Cardiac septum (tissue), 1 donor: Measurements from ENCODE around the gene TLN1. TPM values are rescaled to one million over a fixed set of nuclear protein-coding genes. Genes with fewer than 3 reads are reported as not detected.

Experiments used
- DNase-seq: peaks from one replicate; pipeline ENCODE4 v3.0.0-alpha.2; 2020; ENCODE audit warnings: low spot score
- intact Hi-C: fragments of 100-400 bp; cut with DNase I; formaldehyde crosslinking; loops from one replicate; pipeline ENCODE4 v1.14.0; 2022
- total RNA-seq: library from RNA; stranded (reverse); fragmentation: NEBNext Ultra II Directional; extraction: Animal tissue kit (Norgen Biotek cat#: 25700); gene quantifications from one replicate; pipeline ENCODE4 v1.2.1, GENCODE V29; 2021
- donor health status: DM: no; HTN: no; CAD: no.

Gene TLN1
- total RNA-seq, 1 donor from 2014 or later, result 291 TPM

DNA sequence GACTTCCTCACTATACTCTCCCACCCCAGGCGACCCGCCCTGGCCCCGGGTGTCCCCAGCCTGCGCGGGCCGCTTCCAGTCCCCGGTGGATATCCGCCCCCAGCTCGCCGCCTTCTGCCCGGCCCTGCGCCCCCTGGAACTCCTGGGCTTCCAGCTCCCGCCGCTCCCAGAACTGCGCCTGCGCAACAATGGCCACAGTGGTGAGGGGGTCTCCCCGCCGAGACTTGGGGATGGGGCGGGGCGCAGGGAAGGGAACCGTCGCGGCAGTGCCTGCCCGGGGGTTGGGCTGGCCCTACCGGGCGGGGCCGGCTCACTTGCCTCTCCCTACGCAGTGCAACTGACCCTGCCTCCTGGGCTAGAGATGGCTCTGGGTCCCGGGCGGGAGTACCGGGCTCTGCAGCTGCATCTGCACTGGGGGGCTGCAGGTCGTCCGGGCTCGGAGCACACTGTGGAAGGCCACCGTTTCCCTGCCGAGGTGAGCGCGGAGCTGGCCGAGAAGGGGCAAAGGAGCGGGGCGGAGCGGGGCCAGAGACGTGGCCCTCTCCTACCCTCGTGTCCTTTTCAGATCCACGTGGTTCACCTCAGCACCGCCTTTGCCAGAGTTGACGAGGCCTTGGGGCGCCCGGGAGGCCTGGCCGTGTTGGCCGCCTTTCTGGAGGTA is 56.1 kb downstream of the TLN1 start:
- intact Hi-C loops, result no loop called here
- no peak for DNase-seq

DNA sequence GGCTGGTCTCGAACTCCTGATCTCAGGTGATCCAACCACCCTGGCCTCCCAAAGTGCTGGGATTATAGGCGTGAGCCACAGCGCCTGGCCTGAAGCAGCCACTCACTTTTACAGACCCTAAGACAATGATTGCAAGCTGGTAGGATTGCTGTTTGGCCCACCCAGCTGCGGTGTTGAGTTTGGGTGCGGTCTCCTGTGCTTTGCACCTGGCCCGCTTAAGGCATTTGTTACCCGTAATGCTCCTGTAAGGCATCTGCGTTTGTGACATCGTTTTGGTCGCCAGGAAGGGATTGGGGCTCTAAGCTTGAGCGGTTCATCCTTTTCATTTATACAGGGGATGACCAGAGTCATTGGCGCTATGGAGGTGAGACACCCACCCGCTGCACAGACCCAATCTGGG is 56.8 kb downstream of the TLN1 start:
- DNase-seq, result no peak
- intact Hi-C loops, result no loop called here

DNA sequence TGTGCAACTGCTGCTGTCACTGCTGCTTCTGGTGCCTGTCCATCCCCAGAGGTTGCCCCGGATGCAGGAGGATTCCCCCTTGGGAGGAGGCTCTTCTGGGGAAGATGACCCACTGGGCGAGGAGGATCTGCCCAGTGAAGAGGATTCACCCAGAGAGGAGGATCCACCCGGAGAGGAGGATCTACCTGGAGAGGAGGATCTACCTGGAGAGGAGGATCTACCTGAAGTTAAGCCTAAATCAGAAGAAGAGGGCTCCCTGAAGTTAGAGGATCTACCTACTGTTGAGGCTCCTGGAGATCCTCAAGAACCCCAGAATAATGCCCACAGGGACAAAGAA is 58.0 kb downstream of the TLN1 start:
- no peak for DNase-seq
- intact Hi-C loops, result no loop called here

DNA sequence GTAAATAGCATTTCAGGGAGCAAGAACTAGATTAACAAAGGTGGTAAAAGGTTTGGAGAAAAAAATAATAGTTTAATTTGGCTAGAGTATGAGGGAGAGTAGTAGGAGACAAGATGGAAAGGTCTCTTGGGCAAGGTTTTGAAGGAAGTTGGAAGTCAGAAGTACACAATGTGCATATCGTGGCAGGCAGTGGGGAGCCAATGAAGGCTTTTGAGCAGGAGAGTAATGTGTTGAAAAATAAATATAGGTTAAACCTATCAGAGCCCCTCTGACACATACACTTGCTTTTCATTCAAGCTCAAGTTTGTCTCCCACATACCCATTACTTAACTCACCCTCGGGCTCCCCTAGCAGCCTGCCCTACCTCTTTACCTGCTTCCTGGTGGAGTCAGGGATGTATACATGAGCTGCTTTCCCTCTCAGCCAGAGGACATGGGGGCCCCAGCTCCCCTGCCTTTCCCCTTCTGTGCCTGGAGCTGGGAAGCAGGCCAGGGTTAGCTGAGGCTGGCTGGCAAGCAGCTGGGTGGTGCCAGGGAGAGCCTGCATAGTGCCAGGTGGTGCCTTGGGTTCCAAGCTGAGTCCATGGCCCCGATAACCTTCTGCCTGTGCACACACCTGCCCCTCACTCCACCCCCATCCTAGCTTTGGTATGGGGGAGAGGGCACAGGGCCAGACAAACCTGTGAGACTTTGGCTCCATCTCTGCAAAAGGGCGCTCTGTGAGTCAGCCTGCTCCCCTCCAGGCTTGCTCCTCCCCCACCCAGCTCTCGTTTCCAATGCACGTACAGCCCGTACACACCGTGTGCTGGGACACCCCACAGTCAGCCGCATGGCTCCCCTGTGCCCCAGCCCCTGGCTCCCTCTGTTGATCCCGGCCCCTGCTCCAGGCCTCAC is 58.6 kb downstream of the TLN1 start, which contains the start of gene CA9:
TSS of gene CA9 (plus strand) at position 797 of the 893 bp plus-strand sequence. CDS start at position 829, 32 bp downstream.
- DNase-seq, result no peak
- intact Hi-C loops, result no loop called here

DNA sequence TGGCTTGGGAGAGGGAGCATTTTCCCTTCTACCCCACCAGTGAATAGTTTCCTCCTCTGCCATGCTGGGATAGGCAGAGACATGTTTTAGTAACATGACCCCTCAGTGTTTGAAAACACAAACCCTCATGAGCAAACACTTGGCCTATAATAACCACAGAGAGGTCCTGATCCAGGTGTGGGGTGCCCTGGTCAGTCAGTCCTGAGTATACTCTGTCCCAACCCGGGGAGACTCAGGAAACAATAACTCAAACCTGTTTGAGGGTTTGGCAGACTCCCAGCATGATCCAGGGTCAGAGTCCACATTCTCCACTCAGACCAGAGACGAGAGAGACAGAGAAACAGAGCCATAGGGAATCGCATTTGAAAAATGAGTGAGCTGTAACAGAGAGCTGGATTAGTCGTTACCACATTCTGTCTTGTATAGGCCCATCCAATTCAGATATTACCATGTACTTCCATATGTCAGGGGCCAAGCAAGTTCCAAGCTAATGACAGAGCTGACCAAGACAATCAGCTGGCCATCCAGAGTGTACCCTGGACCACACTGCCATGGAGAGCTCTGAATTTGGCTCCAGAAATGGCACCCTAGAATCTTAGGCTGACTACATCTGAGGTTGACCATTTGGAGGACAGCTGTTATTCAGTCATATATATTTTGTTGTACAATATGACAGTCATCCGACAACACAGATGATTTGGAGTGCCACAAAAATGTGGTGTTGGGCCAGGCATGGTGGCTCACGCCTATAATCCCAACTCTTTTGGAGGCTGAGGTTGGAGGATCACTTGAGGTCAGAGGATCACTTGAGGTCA is 62.5 kb downstream of the TLN1 start:
- DNase-seq, result no peak
- intact Hi-C loops, result loop anchor here (10.0 kb wide), 1 partner anchor 215 kb away; no protein-coding TSS in a partner anchor

DNA sequence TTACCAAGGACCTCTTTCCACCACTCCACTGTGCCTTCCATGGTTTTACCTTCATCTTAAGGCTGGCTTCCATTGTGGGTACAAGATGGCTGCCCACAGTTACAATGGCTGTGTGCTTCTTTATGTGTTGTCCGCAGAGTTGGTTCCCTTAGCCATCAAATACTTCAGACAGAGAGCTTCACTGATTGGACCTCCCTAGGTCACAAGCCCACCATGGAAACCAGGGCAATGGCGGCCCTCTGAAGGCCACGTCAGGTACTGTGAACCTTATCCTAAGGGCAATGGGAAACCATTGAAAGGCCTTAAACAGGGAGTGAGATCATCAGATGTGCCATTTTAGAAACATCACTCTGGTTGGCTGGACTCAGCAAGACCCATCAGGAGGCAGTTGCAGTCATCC is 64.1 kb downstream of the TLN1 start:
- DNase-seq, result no peak
- intact Hi-C loops, result loop anchor here (10.0 kb wide), 1 partner anchor 217 kb away; no protein-coding TSS in a partner anchor

DNA sequence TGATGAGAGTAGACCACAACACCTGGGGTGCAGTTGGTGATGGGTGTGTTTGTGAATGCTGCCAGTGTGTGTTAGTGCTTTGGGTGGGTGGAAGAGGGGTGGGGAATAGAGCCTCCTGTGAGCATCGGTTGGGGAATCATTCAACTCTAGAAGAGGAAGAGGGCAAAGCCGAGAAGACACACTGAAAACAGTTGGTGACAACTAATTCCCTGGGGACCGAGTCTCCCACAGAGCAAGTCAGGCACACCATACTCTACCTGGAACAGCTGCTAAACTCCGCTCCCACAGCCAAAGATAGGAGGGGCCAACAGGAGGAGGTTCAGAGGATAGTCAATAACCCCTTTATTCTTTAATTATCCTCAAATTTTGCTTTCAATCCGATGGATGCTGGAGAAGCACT is 65.4 kb downstream of the TLN1 start:
- intact Hi-C loops, result loop anchor here (10.0 kb wide), 1 partner anchor 218 kb away; no protein-coding TSS in a partner anchor
- no peak for DNase-seq

DNA sequence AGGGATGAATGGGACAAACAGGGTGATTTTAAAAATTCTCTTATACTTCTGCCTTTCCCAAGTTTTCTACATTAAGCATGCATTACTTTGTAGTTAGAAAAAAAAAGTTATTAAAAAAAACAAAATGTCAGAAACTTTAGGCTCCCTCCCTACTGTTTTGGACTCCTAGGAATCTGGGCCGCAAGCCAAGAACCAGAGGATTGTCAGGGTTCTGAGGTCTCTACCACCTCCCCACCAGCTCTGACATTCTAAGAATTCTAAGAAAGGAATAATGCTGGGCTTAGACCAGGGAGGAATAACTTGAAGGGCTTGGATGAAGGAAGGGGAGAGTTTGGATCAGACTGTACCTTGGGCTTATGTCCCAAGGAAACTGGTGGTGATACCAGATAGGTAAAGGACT is 66.0 kb downstream of the TLN1 start:
- intact Hi-C loops, result loop anchor here (10.0 kb wide), 1 partner anchor 219 kb away; no protein-coding TSS in a partner anchor
- no peak for DNase-seq

DNA sequence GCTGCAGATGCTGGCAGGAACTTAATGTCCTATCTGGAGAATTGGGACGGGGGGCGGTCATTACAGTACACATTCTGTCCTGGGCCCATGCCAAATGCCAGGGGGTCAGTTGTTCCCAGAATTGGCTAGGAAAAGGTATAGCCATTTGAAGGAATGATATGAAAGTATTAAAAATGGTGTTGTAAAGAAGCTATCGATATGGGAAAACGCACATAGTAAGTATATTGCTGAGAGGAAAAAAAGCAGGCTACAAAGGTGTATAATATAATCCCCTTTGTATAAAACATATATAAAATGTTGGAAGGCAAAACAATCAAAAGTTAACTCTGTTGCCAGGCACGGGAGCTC is 66.5 kb downstream of the TLN1 start:
- no peak for DNase-seq
- intact Hi-C loops, result loop anchor here (10.0 kb wide), 1 partner anchor 219 kb away; no protein-coding TSS in a partner anchor

DNA sequence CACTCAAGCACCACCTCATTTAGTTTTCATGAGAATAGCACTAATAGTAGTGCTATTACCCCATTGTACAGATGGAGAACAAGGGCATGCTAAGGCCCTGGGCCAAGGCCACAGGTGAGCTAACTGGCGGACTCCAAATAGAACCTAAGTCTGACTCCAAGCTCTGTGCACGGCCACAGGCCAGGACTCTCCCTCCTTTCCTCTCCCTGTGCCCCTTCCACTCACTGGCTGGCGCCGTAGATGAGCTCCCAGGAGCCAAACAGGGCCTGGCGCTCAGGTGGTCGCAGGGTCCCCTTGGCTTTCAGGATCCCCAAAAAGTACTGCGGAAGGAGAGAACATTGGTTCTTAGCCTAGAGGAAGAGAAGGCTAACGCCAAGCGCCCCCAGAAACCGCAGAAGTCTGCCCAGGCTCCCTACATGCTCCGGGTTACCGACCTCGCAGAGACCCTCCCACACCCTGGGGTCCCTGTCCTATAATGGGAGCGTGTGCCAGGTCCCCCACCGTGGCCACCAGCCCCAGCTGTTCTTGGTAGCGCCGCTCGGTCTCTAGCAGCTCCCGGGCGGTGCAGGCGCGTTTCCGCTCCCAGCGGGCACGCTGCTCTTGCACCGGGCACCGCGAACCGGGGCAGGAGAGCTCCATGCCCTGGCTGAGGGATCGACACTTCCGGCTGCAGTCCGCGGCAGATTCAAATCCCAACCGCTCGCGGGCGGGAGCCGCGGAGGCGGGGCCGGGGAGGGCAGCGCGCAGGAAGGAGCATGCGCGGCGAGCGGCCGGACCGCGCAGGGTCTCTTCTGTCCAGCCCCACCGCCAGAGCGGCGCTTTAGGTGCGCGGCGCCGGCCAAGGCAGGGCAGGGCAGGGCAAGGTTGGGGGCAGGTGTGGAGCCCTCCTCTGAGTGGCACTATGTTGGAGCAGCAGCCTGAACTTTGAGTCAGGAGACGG is 67.2 kb downstream of the TLN1 start, which contains the start of gene ARHGEF39:
TSS of gene ARHGEF39 (minus strand) at position 665 of the 940 bp plus-strand sequence. CDS start at position 639, 26 bp downstream.
- intact Hi-C loops, result loop anchor here (10.0 kb wide), 1 partner anchor 220 kb away; no protein-coding TSS in a partner anchor
- DNase-seq, result peak; percentile 90

DNA sequence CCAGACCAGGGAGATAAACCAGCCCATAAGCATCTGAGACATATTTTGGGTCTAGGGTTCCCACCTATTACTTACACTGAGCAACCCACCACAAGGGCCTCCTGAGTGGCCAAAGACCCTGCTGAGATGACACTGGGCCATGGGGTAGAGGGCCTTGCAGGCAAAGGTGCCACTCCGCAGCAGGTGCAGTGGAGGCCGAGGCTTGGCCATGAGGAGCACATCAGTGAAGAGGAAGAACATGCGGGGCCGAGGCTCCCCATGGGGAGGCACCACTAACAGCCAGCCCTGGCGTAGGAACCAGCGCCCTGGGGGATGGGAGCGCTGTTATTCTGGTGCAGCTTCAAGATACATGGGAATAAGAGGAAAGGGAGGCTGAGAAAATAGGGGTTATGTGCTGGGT is 69.6 kb downstream of the TLN1 start:
- intact Hi-C loops, result loop anchor here (10.0 kb wide), 1 partner anchor 222 kb away; no protein-coding TSS in a partner anchor
- no peak for DNase-seq

DNA sequence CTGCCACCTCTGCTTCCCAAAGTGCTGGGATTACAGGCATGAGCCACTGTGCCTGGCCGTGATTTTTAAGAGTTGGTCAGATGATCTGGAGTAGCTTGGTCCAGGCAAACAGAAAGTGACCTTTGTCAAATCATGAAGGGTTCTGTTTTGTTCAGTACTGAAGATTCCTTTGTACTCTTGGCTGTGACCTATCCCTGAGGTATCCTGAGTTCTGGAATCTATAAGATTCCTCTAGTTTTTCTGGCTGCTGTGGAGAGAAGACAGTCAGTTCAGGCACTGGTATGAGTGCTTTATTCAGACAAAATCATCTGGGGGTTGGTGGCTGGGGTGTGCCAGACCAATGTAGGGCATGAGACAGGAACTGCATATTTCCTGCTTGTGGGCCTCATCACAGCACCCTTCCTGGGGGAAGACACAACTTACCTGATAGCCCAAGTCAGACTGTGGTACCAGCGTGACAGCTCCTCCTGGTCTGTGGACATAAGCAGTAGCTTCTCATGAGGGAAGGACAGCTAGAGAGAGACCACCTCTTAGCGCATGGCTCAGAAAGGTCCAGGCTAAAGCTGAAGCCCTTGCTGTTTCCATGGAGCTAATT is 70.1 kb downstream of the TLN1 start:
- intact Hi-C loops, result loop anchor here (10.0 kb wide), 1 partner anchor 223 kb away; no protein-coding TSS in a partner anchor
- DNase-seq, result no peak

DNA sequence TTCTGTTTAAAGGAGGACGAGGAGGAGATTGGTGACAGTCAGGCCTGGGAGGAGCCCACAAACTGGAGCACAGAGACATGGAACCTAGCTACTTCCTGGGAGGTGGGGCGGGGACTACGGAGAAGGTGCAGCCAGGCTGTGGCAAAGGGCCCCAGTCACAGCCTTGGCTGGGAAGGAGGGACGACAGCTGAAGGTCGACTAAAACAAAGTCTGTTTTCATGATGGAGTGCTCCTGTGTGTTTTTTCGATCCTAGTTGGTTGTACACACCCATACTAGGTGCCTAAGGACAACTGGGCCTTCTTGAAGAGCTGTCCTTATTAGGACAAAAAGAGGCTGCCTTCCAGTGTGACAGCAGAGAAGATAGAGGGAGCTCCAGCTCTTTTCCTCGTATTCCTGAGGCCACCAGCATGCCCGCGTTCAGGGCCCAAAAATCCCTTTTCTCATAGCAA is 71.0 kb downstream of the TLN1 start:
- intact Hi-C loops, result loop anchor here (10.0 kb wide), 1 partner anchor 224 kb away; no protein-coding TSS in a partner anchor

DNA sequence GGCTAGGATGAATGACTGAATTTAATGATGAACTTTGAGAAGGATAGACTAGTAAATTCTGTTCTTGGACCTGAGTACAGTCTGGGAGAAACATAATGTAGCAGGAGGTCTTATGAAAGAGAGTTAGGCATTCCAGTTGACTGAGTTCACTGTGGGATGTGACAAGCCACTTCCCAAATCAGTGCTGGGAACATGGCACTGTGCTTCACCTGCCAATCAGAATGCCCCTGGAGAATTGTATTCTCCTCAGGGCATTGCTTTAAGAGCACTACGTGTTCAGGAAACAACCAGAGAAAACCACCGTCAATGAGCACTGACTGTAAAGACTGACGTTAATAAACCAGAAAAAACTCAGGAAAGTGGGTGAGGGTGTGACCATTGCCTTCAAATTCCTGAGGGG is 72.7 kb downstream of the TLN1 start:
- DNase-seq, result peak; percentile 44
- intact Hi-C loops, result loop anchor here (2.0 to 5.0 kb wide), 3 partner anchors 31 to 153 kb away; partner anchors contain the start of genes SPAG8 and TESK1

More for the DNA sequence above, 71.0 kb downstream of the TLN1 start:
- no peak for DNase-seq

DNA sequence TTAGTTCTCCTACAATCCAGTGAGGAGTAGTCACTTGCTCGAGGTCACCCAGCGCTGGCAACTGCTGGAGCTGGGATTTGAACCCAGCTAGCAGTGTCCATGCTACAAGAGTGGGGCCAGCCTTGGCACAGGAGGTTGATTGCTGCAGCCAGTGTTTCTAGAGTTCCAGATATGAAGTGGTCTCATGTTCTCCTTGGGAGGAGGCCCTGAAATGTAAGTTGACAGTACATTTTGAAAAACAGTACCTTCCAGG is 73.1 kb downstream of the TLN1 start:
- peak; percentile 64 for DNase-seq
- intact Hi-C loops, result loop anchor here (2.0 to 5.0 kb wide), 3 partner anchors 32 to 153 kb away; partner anchors contain the start of genes SPAG8 and TESK1

DNA sequence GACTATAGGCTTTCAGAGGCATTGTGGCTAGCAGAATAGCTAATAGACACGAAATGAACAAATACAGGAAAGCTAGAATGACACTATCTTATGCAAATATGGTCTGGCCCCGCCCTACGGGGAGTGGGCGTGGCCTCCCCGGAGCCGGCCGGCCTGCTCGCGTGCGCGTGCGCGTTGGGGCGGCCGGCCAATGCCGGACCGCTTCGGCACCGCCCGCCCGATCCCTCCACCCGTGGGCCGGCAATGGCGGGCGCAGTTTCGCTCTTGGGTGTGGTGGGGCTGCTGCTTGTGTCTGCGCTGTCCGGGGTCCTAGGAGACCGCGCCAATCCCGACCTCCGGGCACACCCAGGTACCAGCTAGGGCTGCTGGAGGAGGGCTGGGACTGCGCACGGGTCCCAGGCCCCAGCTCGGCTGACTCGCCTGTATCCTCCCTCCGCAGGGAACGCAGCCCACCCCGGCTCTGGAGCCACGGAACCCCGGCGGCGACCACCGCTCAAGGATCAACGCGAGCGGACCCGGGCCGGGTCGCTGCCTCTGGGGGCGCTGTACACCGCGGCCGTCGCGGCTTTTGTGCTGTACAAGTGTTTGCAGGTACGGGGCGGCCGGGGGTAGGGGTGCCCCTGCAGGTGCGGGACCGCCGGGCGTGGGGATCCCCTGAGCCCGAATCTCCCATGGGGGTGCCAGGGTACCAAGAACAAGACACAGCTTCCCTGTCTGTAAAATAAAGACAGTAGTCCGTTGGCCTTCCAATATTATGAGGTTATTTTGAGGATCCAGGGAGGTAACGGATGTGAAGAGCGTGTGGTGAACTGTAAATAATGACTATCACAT is 73.6 kb downstream of the TLN1 start, which contains the start of gene CCDC107:
TSS of gene CCDC107 (plus strand) at position 156 of the 831 bp plus-strand sequence. CDS start at position 244, 88 bp downstream.
- peak; percentile 93 for DNase-seq
- intact Hi-C loops, result loop anchor here (2.0 to 5.0 kb wide), 3 partner anchors 32 to 154 kb away; partner anchors contain the start of genes SPAG8 and TESK1
